Measurements from ENCODE around the gene ZNF346. TPM values are rescaled to one million over a fixed set of nuclear protein-coding genes. Genes with fewer than 3 reads are reported as not detected.
A peak's percentile ranks its signal among the peaks of the same experiment; 100 is the strongest.

ZNF346 gene
- total and polyA plus RNA-seq, 2 of the 13 experiments (the other 11 are each of a cell fraction or from before 2014, with no cell fraction given): 8.6 to 19.4 TPM

- TF ChIP-seq HOMEZ (CRISPR knock-in tag; IDR thresholded peaks at IDR 0.05; ENCODE audit: low read depth): no peak
- no peak for TF ChIP-seq MZF1 (CRISPR knock-in tag; IDR thresholded peaks at IDR 0.05; ENCODE audit: borderline replicate concordance)
- no peak for TF ChIP-seq DNMT3B (CRISPR knock-in tag; conservative IDR thresholded peaks at IDR 0.05)
- TF ChIP-seq MATR3 (CRISPR knock-in tag; IDR thresholded peaks at IDR 0.05): no peak
- no peak for TF ChIP-seq RARA (CRISPR knock-in tag; IDR thresholded peaks at IDR 0.05)
- TF ChIP-seq ZBTB10 (CRISPR knock-in tag; IDR thresholded peaks at IDR 0.05; ENCODE audit: borderline replicate concordance): no peak
- no peak for TF ChIP-seq MEF2D (CRISPR knock-in tag; IDR thresholded peaks at IDR 0.05)
- no peak for TF ChIP-seq NAIF1 (CRISPR knock-in tag; IDR thresholded peaks at IDR 0.05; ENCODE audit: borderline replicate concordance)
- no peak for TF ChIP-seq ZNF792 (CRISPR knock-in tag; IDR thresholded peaks at IDR 0.05)
These were observed 37.0 kb upstream of the ZNF346 start (continued) for GRCh38 chr5:176985516-176985915.

- no peak for FAIRE-seq
These were observed 36.2 kb upstream of the ZNF346 start for GRCh38 chr5:176986280-176986679.

More at GRCh38 chr5:176986280-176986679, 36.2 kb upstream of the ZNF346 start:
- intact Hi-C loops (cut with micrococcal nuclease; ENCODE audit: unreplicated experiment) (no loop called here), in situ Hi-C loops (cut with HindIII; ENCODE audit: extremely low pct_ligation_motif_present, low pct_unique_long_range_greater_than_20kb) (no loop called here)
- ChIA-PET CTCF (ENCODE audit: low intra/inter-chr PET ratio, low total read pairs) (no interaction called here), POLR2A (no interaction called here)
- Histone ChIP-seq H3K4me3 (replicated peaks in 1 of 3; ENCODE audit: insufficient read depth in 1 of 3, low read depth in 2 of 3, low read length in 3 of 3) (no peak overlapping the region), H4K20me1 (ENCODE audit: insufficient read depth, low read length) (peaks cover 12% of the 10 kb centered on the region), H3K27ac (ENCODE audit: extremely low read length, insufficient read depth, low read length) (no peak overlapping the region), H2AFZ (ENCODE audit: low read length) (no peak overlapping the region), H3K4me1 (ENCODE audit: insufficient read depth, low read length) (peaks cover 17% of the 10 kb centered on the region), H3K79me2 (ENCODE audit: insufficient read depth, low read length) (peaks cover 57% of the 10 kb centered on the region), H3K36me3 (replicated peaks in 1 of 2; ENCODE audit: control insufficient read depth in 1 of 2, insufficient read depth in 2 of 2, low read length in 2 of 2) (peaks cover 3 to 11% of the 10 kb centered on the region in 2 experiments; a peak in 3 of 5 replicates), H3K9ac (ENCODE audit: insufficient read depth, low read depth, low read length) (no peak overlapping the region), H3K9me3 (ENCODE audit: low read length) (no peaks in the 10 kb centered on the region), H3K27me3 (ENCODE audit: control insufficient read depth in 1 of 2, insufficient read depth in 2 of 2, low read length in 2 of 2) (no peaks in the 10 kb centered on the region; a peak in 1 of 5 replicates), H3K4me2 (ENCODE audit: low read depth, low read length) (no peak overlapping the region)
- BruUV-seq (replicated peaks): no TSS peak
- 0 out of 2 replicates have a peak, but pooled peaks have one; percentile 20 for TF ChIP-seq ZNF121 (CRISPR knock-in tag; IDR thresholded peaks at IDR 0.05)
- TF ChIP-seq AHR (CRISPR knock-in tag; IDR thresholded peaks at IDR 0.05): no peak
- WGBS (ENCODE audit: low lambda C conversion rate): 96% methylated on average over 2 of the region's 2 CpGs
- no peak for ATAC-seq
- no peak for DNase-seq (ENCODE audit: low spot score)
